GM19351 (cell line): ENCODE measurements around the gene VWA8.
"Not testable (repeated sequence)": the region's sequence is repeated elsewhere in the genome, so short reads cannot be mapped to it uniquely, and the experiment has no call there.

Experiments used
- ATAC-seq: cut with Tn5 transposase; IDR thresholded peaks from one replicate; pipeline ENCODE4 v1.9.1; 2021; ENCODE audit warnings: mild to moderate bottlenecking, moderate library complexity; ENCODE audit not compliant: unreplicated experiment

VWA8 gene

GRCh38 chr13:41756198-41756880, 204.6 kb downstream of the VWA8 start:
- ATAC-seq, result no peak

- ATAC-seq, result no peak
Observed at GRCh38 chr13:41751734-41752445, 209.0 kb downstream of the VWA8 start.

- ATAC-seq, result no peak
Observed at GRCh38 chr13:41751277-41751676, 209.6 kb downstream of the VWA8 start.

- ATAC-seq, result no peak
Observed at GRCh38 chr13:41746259-41746658, 214.7 kb downstream of the VWA8 start.

- ATAC-seq, result not testable (repeated sequence)
Observed at GRCh38 chr13:41745496-41745895, 215.4 kb downstream of the VWA8 start.

GRCh38 chr13:41742917-41743552, 217.9 kb downstream of the VWA8 start:
- ATAC-seq, result no peak

- ATAC-seq, result no peak
Observed at GRCh38 chr13:41740479-41740878, 220.4 kb downstream of the VWA8 start.

GRCh38 chr13:41722684-41723535, 238.0 kb downstream of the VWA8 start:
- ATAC-seq, result no peak

GRCh38 chr13:41720839-41721561, 239.9 kb downstream of the VWA8 start:
- ATAC-seq, result no peak

- no peak for ATAC-seq
Observed at GRCh38 chr13:41716236-41716635, 244.7 kb downstream of the VWA8 start.

GRCh38 chr13:41713405-41713804, 247.5 kb downstream of the VWA8 start:
- no peak for ATAC-seq

GRCh38 chr13:41710771-41711170, 250.1 kb downstream of the VWA8 start:
- no peak for ATAC-seq

GRCh38 chr13:41709511-41709910, 251.4 kb downstream of the VWA8 start:
- no peak for ATAC-seq

GRCh38 chr13:41708713-41709112, 252.2 kb downstream of the VWA8 start:
- ATAC-seq, result no peak

GRCh38 chr13:41707194-41707821, 253.6 kb downstream of the VWA8 start:
- no peak for ATAC-seq

GRCh38 chr13:41706152-41706551, 254.8 kb downstream of the VWA8 start:
- no peak for ATAC-seq

- no peak for ATAC-seq
Observed at GRCh38 chr13:41702540-41702939, 258.4 kb downstream of the VWA8 start.

GRCh38 chr13:41701676-41702075, 259.2 kb downstream of the VWA8 start:
- no peak for ATAC-seq

- no peak for ATAC-seq
Observed at GRCh38 chr13:41700790-41701310, 260.1 kb downstream of the VWA8 start.

GRCh38 chr13:41699759-41700158, 261.1 kb downstream of the VWA8 start:
- no peak for ATAC-seq
